Stimulated activated CD8-positive, alpha-beta memory T cell treated with anti-CD3 and anti-CD28 coated beads, Interleukin-4, amount 100 ng/mL, for 4 hours (primary cell): ENCODE results near the gene ITGA5.
"Not testable (repeated sequence)": the region's sequence is repeated elsewhere in the genome, so short reads cannot be mapped to it uniquely, and the experiment has no call there.

Source experiments
- DNase-seq, 2 donors: peaks; one replicate each; pipeline ENCODE4 v3.0.0-alpha.2; 2020; ENCODE audit warnings: low read depth in 2 of 2, low spot score in 1 of 2

ITGA5 gene

GRCh38 chr12:54356228-54356627 lies 62.8 kb downstream of the ITGA5 start:
- no peak for DNase-seq

- DNase-seq: no peak
These were observed 63.8 kb downstream of the ITGA5 start for GRCh38 chr12:54355104-54355815.

GRCh38 chr12:54354271-54354670 lies 64.8 kb downstream of the ITGA5 start:
- not testable (repeated sequence) for DNase-seq

GRCh38 chr12:54352891-54353874 lies 65.9 kb downstream of the ITGA5 start:
- no peak for DNase-seq

- no peak for DNase-seq
These were observed 67.0 kb downstream of the ITGA5 start for GRCh38 chr12:54352022-54352531.

GRCh38 chr12:54351341-54351740 lies 67.7 kb downstream of the ITGA5 start:
- no peak for DNase-seq

GRCh38 chr12:54350743-54351142 lies 68.3 kb downstream of the ITGA5 start:
- DNase-seq: no peak

GRCh38 chr12:54349679-54350078 lies 69.4 kb downstream of the ITGA5 start:
- DNase-seq: no peak

- DNase-seq: no peak
These were observed 70.0 kb downstream of the ITGA5 start for GRCh38 chr12:54349036-54349435.
